ENCODE data around the gene EVX1.

Gene EVX1

DNA sequence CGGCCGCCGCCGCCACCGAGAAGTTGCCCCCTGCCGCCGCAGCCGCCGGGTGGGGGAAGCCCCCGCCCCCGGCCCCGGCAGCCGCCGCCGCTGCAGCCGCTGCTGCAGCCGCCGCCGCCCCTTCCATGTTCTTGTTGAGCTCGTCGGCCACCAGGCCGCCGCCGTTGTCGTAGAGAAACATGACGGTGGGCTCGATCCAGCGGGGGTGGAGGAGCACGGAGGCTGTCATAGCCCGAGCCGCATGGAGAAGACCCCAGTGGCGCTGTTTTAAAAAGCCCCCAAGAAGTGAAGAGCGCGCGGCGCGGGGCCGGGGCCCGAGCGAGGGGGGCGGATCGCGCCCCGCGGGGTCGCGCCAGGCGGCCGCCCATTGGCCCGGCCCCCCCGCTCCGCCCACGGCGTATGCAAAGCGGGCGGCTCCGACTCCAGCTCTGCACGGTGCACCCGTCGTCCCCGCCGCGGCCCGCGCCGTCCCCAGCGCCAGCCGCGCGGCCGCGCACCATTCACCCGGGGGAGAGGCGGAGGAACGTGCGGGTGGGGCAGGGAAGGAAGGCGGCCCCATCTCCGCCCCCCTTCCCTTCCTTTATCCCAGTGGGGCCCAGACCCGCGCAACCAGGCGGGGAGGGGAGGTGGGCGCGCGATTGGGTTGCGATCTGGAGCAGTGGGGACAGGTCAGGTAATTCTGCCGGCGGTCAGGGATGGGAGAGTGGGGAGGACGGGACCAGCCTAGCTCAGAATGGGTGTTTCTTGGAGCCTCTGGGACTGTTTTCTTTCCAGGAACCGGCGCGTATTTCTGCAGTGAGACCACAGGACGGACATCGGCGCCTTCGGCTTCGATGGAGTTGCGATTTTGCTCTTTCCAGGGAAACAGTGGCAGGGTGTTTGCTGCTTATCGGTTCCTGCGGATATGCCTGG lies 42.5 kb upstream of the EVX1 start, which contains the start of gene HOXA13:
TSS of gene HOXA13 (minus strand) at position 243 of the 912 bp plus-strand sequence. CDS start at position 229, 14 bp downstream.
- Histone ChIP-seq H3K4me3 (ENCODE audit: low read depth in 1 of 2, low read length in 2 of 2) (peak within 1 kb of the TSS; percentile 39 to 63), H3K27me3 (ENCODE audit: control insufficient read depth in 1 of 2, insufficient read depth in 2 of 2, low read length in 2 of 2) (peaks cover 81 to 89% of the 10 kb centered on the region in 2 donors), H3K27ac (ENCODE audit: low read depth, low read length) (no peak within 1 kb of the TSS), H3K36me3 (ENCODE audit: control insufficient read depth in 1 of 2, insufficient read depth in 2 of 2, low read length in 2 of 2) (no peaks in the 10 kb centered on the region), H3K4me1 (ENCODE audit: control insufficient read depth in 1 of 2, insufficient read depth in 2 of 2, low read length in 2 of 2) (peaks cover 15 to 16% of the 10 kb centered on the region in 2 donors), H3K9ac (ENCODE audit: low read depth in 1 of 2, low read length in 2 of 2) (no peak within 1 kb of the TSS), H3K9me3 (ENCODE audit: control insufficient read depth in 1 of 2, low read length in 2 of 2) (no peaks in the 10 kb centered on the region)

DNA sequence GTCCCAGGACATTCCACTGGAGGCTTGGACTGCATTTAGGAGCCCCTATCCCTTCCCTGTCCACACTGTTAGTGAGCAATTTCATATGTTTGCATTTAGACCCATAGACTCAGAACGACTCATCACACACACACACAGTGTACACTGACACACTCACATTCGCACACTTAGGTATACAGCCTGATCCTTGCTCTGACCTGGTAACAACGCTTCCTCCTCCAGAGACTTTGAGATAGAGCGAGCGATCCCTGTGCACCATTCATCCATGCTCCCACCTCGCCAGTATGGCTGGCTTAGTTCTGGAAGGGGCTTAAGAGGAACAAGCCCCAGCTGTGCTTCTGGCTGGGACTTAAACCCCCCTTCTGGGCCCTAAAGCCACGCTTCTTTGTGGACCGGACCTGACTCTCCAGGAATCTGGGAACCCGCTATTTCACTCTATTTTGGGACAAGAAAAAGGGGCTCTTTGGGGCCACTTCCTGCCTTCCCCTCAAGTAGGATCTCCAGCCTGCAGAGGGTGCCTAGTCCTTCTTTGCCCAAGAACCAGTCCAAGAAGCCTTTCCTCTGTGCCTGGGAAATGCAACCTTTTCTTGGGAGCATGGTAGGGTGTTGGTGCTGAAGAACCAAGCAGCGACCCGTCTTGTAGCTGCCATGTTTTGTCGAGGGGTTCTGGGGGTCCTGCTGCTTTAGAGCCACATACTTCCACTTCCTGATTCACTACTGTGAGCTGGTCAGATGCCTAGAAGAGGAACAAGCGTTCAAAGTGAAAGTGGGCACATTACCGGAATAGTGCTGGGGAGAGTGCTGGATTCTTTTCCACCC lies 41.6 kb upstream of the EVX1 start:
- no peak overlapping the region for H3K27ac ChIP-seq (ENCODE audit: low read depth, low read length)

DNA sequence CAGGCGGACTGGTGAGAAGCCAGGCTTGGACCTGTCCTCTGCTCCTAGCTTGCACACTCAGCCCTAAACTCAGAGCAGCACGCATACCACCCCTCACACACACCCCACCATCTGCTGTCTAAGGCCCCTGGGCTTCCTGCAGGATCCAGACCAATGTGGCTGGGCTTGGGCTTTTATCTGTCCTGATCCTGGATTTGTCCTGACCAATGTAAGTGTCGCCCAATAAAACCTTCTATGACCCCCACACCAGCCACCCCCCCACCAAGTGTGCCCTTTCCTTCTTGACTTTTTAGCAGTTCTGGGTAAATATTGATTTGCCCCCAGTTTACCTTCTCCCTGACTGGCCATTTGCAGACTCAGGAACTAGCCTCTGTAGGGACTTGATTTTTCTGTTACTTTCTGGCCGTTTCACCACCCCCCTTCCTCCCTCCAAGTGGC lies 41.0 kb upstream of the EVX1 start:
- peaks cover 15 to 16% of the 10 kb centered on the region in 2 donors for H3K4me1 ChIP-seq (ENCODE audit: control insufficient read depth in 1 of 2, insufficient read depth in 2 of 2, low read length in 2 of 2)
- peaks cover 87 to 92% of the 10 kb centered on the region in 2 donors for H3K27me3 ChIP-seq (ENCODE audit: control insufficient read depth in 1 of 2, insufficient read depth in 2 of 2, low read length in 2 of 2)
- H3K9ac ChIP-seq (ENCODE audit: low read depth in 1 of 2, low read length in 2 of 2) = no peak overlapping the region

More for the DNA sequence above, 41.6 kb upstream of the EVX1 start:
- H3K36me3 ChIP-seq (ENCODE audit: control insufficient read depth in 1 of 2, insufficient read depth in 2 of 2, low read length in 2 of 2) = no peaks in the 10 kb centered on the region
- peaks cover 82 to 91% of the 10 kb centered on the region in 2 donors for H3K27me3 ChIP-seq (ENCODE audit: control insufficient read depth in 1 of 2, insufficient read depth in 2 of 2, low read length in 2 of 2)
- peak overlapping the region; percentile 39 to 63 for H3K4me3 ChIP-seq (ENCODE audit: low read depth in 1 of 2, low read length in 2 of 2)
- H3K9me3 ChIP-seq (ENCODE audit: control insufficient read depth in 1 of 2, low read length in 2 of 2) = no peaks in the 10 kb centered on the region
- peaks cover 15 to 16% of the 10 kb centered on the region in 2 donors for H3K4me1 ChIP-seq (ENCODE audit: control insufficient read depth in 1 of 2, insufficient read depth in 2 of 2, low read length in 2 of 2)
- H3K9ac ChIP-seq (ENCODE audit: low read depth in 1 of 2, low read length in 2 of 2) = no peak overlapping the region

DNA sequence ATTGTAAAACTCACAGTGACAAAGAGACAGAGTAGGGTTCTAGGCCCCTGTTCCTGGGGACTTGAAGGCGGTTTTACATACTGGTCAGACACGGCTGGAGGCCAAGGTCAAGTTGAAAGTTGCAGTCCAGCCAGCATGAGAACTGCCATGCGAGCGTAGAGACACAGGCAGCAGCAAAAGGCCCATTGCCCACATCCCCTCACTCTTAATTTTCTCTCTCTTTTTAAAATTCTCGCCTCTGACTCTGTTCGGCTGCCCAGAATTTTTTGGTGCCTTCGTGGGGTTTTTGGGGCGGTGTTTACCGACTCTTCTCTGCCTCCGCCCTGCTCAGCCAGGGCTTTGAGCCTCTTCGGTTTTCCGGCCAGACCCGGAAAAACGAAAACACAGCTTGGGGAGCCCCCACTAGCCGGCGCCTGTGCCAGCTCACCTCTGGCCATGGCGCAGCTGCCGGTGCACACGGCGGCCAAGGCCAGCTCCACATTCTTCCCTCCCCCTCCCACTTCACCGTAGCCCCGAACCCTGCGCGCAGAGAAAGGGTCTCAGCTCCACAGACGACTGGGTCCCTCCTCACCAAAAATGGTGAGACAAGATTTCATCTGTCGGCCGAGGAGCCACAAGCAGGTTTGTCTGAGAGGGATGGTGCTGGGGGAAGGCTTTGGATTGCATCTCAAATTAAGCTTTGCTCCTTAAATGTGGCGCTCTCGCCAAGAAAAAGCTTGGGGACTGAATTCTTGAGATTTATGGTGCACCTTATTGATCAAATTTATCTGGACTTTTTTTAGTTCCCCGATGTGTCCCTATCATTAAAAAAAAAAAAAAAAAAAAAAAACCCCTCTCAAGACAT lies 40.4 kb upstream of the EVX1 start:
- H3K9me3 ChIP-seq (ENCODE audit: control insufficient read depth in 1 of 2, low read length in 2 of 2) = no peaks in the 10 kb centered on the region
- H3K9ac ChIP-seq (ENCODE audit: low read depth in 1 of 2, low read length in 2 of 2) = no peak overlapping the region
- peaks cover 15 to 16% of the 10 kb centered on the region in 2 donors for H3K4me1 ChIP-seq (ENCODE audit: control insufficient read depth in 1 of 2, insufficient read depth in 2 of 2, low read length in 2 of 2)
- no peak overlapping the region for H3K27ac ChIP-seq (ENCODE audit: low read depth, low read length)
- H3K4me3 ChIP-seq (ENCODE audit: low read depth in 1 of 2, low read length in 2 of 2) = no peak overlapping the region
- H3K27me3 ChIP-seq (ENCODE audit: control insufficient read depth in 1 of 2, insufficient read depth in 2 of 2, low read length in 2 of 2) = peaks cover 90 to 92% of the 10 kb centered on the region in 2 donors
- no peaks in the 10 kb centered on the region for H3K36me3 ChIP-seq (ENCODE audit: control insufficient read depth in 1 of 2, insufficient read depth in 2 of 2, low read length in 2 of 2)

More for the DNA sequence above, 41.0 kb upstream of the EVX1 start:
- Histone ChIP-seq H3K27ac (ENCODE audit: low read depth, low read length) (no peak overlapping the region), H3K4me3 (ENCODE audit: low read depth in 1 of 2, low read length in 2 of 2) (peak overlapping the region in 1 of 2 donors; percentile 61), H3K9me3 (ENCODE audit: control insufficient read depth in 1 of 2, low read length in 2 of 2) (no peaks in the 10 kb centered on the region), H3K36me3 (ENCODE audit: control insufficient read depth in 1 of 2, insufficient read depth in 2 of 2, low read length in 2 of 2) (no peaks in the 10 kb centered on the region)

DNA sequence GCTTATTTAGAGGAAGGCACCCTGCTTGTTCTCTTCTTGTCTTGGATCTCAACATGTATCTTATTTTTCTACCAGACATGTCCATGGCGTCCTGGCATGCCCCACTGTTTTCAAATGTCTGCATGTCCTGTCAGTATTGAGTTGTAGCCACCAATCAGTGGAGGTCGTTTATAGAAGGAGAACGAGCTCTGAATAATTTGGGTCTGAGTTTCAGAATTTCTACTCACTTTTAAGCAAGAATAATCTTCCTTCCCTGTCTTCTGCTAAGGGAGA lies 39.8 kb upstream of the EVX1 start:
- Histone ChIP-seq H3K27ac (ENCODE audit: low read depth, low read length) (no peak overlapping the region), H3K9ac (ENCODE audit: low read depth in 1 of 2, low read length in 2 of 2) (no peak overlapping the region), H3K36me3 (ENCODE audit: control insufficient read depth in 1 of 2, insufficient read depth in 2 of 2, low read length in 2 of 2) (no peaks in the 10 kb centered on the region), H3K9me3 (ENCODE audit: control insufficient read depth in 1 of 2, low read length in 2 of 2) (no peaks in the 10 kb centered on the region), H3K27me3 (ENCODE audit: control insufficient read depth in 1 of 2, insufficient read depth in 2 of 2, low read length in 2 of 2) (peaks cover 89 to 92% of the 10 kb centered on the region in 2 donors), H3K4me3 (ENCODE audit: low read depth in 1 of 2, low read length in 2 of 2) (no peak overlapping the region), H3K4me1 (ENCODE audit: control insufficient read depth in 1 of 2, insufficient read depth in 2 of 2, low read length in 2 of 2) (peaks cover 15 to 16% of the 10 kb centered on the region in 2 donors)

DNA sequence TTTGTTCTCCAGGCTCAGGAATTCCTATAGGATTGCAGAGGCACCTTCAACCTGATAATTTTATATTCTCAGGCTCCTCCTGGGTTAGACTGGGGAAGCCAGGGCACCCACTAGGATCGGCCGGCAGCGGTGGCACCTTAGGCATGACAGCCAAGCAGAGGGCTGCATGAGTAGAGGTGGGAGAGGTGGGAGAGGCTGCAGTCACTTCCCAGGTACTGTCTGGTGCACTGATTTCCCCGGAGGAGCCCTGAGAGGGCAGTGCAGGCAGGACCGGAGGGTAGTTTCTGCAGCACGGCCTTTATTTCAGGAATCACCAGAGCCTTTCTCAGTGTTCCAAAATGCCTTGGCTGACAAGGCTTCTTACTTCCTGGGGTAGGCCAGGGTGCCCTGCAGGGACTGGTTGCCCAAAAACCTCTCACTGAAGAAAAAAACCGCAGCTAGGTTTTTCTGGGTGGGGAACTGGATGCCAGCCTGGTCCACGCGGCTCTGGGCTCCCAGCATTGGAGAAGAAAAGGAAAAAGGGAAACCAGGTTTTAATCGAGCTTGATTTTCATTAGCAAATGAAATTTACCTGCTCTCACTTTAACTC lies 39.1 kb upstream of the EVX1 start:
- no peak overlapping the region for H3K4me3 ChIP-seq (ENCODE audit: low read depth in 1 of 2, low read length in 2 of 2)
- H3K27me3 ChIP-seq (ENCODE audit: control insufficient read depth in 1 of 2, insufficient read depth in 2 of 2, low read length in 2 of 2) = peaks cover 88 to 92% of the 10 kb centered on the region in 2 donors
- H3K9ac ChIP-seq (ENCODE audit: low read depth in 1 of 2, low read length in 2 of 2) = no peak overlapping the region
- no peak overlapping the region for H3K27ac ChIP-seq (ENCODE audit: low read depth, low read length)
- no peaks in the 10 kb centered on the region for H3K36me3 ChIP-seq (ENCODE audit: control insufficient read depth in 1 of 2, insufficient read depth in 2 of 2, low read length in 2 of 2)
- peaks cover 15 to 16% of the 10 kb centered on the region in 2 donors for H3K4me1 ChIP-seq (ENCODE audit: control insufficient read depth in 1 of 2, insufficient read depth in 2 of 2, low read length in 2 of 2)
- H3K9me3 ChIP-seq (ENCODE audit: control insufficient read depth in 1 of 2, low read length in 2 of 2) = no peaks in the 10 kb centered on the region

GRCh38 chr7:27203964-27204594 lies 38.5 kb upstream of the EVX1 start:
- H3K27ac ChIP-seq (ENCODE audit: low read depth, low read length) = no peak overlapping the region

DNA sequence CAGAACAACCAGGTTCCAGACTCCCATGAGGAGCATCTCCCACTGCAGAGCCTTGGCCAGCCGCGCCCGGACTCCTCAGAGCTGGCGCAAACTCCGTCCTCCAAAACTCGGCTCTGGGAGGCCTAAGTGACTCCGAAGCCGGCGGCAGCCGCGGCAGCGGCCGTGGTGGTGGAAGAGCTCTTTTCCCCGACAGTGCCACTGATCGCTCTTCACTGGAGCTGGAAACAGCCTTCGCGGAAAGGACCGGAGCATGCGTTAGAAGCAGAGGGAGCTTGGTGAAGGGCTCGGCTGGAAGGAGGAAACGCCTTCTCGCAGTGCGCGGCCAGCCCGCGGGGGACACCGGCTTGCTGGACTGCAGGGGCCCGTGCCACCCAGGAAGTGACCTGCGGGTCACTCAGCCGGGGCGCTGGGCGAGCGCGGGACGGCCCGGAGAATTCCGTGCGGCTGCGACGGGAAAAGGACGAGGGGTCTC lies 37.7 kb upstream of the EVX1 start:
- Histone ChIP-seq H3K36me3 (ENCODE audit: control insufficient read depth in 1 of 2, insufficient read depth in 2 of 2, low read length in 2 of 2) (no peaks in the 10 kb centered on the region), H3K27me3 (ENCODE audit: control insufficient read depth in 1 of 2, insufficient read depth in 2 of 2, low read length in 2 of 2) (peaks cover 91 to 97% of the 10 kb centered on the region in 2 donors), H3K9ac (ENCODE audit: low read depth in 1 of 2, low read length in 2 of 2) (no peak overlapping the region), H3K27ac (ENCODE audit: low read depth, low read length) (no peak overlapping the region), H3K4me1 (ENCODE audit: control insufficient read depth in 1 of 2, insufficient read depth in 2 of 2, low read length in 2 of 2) (peaks cover 16 to 17% of the 10 kb centered on the region in 2 donors), H3K4me3 (ENCODE audit: low read depth in 1 of 2, low read length in 2 of 2) (no peak overlapping the region), H3K9me3 (ENCODE audit: control insufficient read depth in 1 of 2, low read length in 2 of 2) (no peaks in the 10 kb centered on the region)

More at GRCh38 chr7:27203964-27204594, 38.5 kb upstream of the EVX1 start:
- H3K9me3 ChIP-seq (ENCODE audit: control insufficient read depth in 1 of 2, low read length in 2 of 2) = no peaks in the 10 kb centered on the region
- H3K36me3 ChIP-seq (ENCODE audit: control insufficient read depth in 1 of 2, insufficient read depth in 2 of 2, low read length in 2 of 2) = no peaks in the 10 kb centered on the region
- H3K4me3 ChIP-seq (ENCODE audit: low read depth in 1 of 2, low read length in 2 of 2) = no peak overlapping the region
- peaks cover 15 to 16% of the 10 kb centered on the region in 2 donors for H3K4me1 ChIP-seq (ENCODE audit: control insufficient read depth in 1 of 2, insufficient read depth in 2 of 2, low read length in 2 of 2)
- peaks cover 88 to 92% of the 10 kb centered on the region in 2 donors for H3K27me3 ChIP-seq (ENCODE audit: control insufficient read depth in 1 of 2, insufficient read depth in 2 of 2, low read length in 2 of 2)
- H3K9ac ChIP-seq (ENCODE audit: low read depth in 1 of 2, low read length in 2 of 2) = no peak overlapping the region
